Skeletal muscle tissue (tissue), 4 donors: ENCODE results near the gene CD6. TPM values are rescaled to one million over a fixed set of nuclear protein-coding genes. Genes with fewer than 3 reads are reported as not detected.

ENCODE experiments used
- H3K27ac ChIP-seq: one replicate; pipeline ENCODE4 v1.7.0; 2013; ENCODE audit warnings: mild to moderate bottlenecking, low read depth, low read length, inconsistent platforms
- H3K27me3 ChIP-seq, 3 donors: one replicate each; pipeline ENCODE4 v1.7.0; 2013; ENCODE audit warnings: low read length in 3 of 3; ENCODE audit not compliant: control insufficient read depth in 3 of 3, insufficient read depth in 3 of 3
- H3K36me3 ChIP-seq, 3 donors: one replicate each; pipeline ENCODE4 v1.7.0; 2013; ENCODE audit warnings: low read length in 3 of 3; ENCODE audit not compliant: control insufficient read depth in 3 of 3, insufficient read depth in 3 of 3
- H3K4me1 ChIP-seq, 3 donors: one replicate each; pipeline ENCODE4 v1.7.0; 2013; ENCODE audit warnings: low read length in 3 of 3, mild to moderate bottlenecking in 3 of 3; ENCODE audit not compliant: control insufficient read depth in 3 of 3, insufficient read depth in 3 of 3
- H3K4me3 ChIP-seq, 3 donors: one replicate each; pipeline ENCODE4 v1.7.0; 2013; ENCODE audit warnings: low read length in 3 of 3
- H3K9ac ChIP-seq, 3 donors: one replicate each; pipeline ENCODE4 v1.7.0; 2013; ENCODE audit warnings: low read length in 3 of 3, mild to moderate bottlenecking in 3 of 3, moderate library complexity in 2 of 3, low read depth in 1 of 3
- H3K9me3 ChIP-seq, 3 donors: one replicate each; pipeline ENCODE4 v1.7.0; 2013; ENCODE audit warnings: low read length in 3 of 3; ENCODE audit not compliant: control insufficient read depth in 3 of 3
- total RNA-seq: library from RNA; depleted of rRNA; stranded (reverse); fragments of >200 nt; gene quantifications from one replicate; pipeline ENCODE4 v1.2.3, GENCODE V29; 2014
- donor health status: Osteomylitis.

The CD6 gene
- total RNA-seq, 1 donor from 2014 or later: under 0.01 TPM

DNA sequence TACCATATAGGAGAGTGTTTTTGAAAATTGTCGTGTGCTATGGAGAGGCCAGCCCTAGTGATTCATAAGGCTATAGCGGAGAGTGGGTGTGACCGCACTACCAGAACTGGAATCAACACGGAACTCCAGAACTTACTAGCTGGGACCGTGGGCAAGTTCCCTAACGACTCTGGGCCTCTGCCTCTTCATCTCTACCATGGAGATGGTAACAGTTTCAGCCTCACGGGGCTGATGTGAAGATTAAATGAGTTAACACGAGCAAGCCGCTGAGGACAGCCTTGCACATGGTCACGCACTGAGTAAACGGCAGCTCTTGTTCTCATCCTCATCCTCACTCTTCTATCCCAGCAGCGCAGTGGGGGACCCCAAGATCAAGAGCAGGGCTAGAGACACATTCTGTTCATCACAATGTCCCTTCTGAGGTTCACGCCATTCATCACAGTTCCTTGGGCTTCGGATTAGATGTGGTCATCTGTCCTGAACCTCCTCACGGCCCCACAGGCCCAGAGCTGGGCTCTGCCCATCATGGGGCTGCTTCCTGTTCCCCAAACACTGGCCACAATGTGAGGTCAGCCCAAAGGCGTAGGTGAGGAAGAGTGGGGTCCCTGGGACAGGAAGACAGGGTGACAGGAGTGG, 83.6 kb downstream of the CD6 start:
- no peak overlapping the region for H3K9ac ChIP-seq
- no peaks in the 10 kb centered on the region for H3K9me3 ChIP-seq
- H3K4me3 ChIP-seq: no peak overlapping the region
- no peak overlapping the region for H3K27ac ChIP-seq
- peaks cover 0 to 6% (median 0%) of the 10 kb centered on the region in 3 donors for H3K4me1 ChIP-seq
- H3K27me3 ChIP-seq: peaks cover 0 to 9% (median 5%) of the 10 kb centered on the region in 3 donors
- no peaks in the 10 kb centered on the region for H3K36me3 ChIP-seq

DNA sequence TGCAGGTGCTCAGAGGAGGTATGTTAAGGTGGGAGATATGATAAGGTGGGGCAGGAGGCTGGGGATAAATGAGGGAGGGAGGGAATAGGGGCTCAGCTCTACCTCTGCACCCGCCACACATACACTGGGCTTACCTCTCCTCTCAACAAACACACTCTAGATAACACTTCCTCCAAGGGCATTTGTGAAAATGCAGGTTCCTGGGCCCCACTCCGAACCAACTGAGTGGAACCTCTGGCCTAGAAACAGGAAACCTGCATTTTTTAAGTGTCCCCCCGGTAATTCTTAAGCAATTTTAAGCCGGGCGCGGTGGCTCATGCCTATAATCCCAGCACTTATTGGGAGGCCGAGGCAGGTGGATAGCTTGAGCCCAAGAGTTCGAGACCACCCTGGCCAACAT, 84.3 kb downstream of the CD6 start:
- Histone ChIP-seq H3K36me3 (no peaks in the 10 kb centered on the region), H3K4me1 (peaks cover 0 to 6% (median 0%) of the 10 kb centered on the region in 3 donors), H3K9me3 (no peaks in the 10 kb centered on the region), H3K27me3 (peaks cover 0 to 9% (median 5%) of the 10 kb centered on the region in 3 donors), H3K27ac (no peak overlapping the region), H3K4me3 (no peak overlapping the region), H3K9ac (no peak overlapping the region)

DNA sequence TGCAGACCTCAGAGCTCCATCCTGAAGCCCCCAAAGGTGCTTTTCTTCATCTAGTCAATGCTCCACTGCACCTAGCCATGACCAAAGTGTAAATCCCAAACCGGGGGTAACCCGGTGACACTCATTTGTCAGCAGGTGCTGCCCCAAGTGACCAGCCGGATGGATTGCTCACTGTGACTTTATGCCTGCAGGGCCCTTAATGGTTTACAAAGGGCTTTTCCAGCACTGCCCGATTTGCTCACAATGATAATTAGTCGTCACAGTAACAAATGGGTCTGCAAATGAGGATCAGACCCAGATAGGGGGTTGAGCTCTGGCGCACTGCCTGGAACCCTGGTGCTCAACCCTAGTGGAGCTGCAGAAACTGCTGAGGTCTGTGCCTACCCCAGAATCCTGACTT, 85.1 kb downstream of the CD6 start:
- H3K36me3 ChIP-seq: no peaks in the 10 kb centered on the region
- peaks cover 0 to 6% (median 0%) of the 10 kb centered on the region in 3 donors for H3K4me1 ChIP-seq
- peaks cover 0 to 9% (median 5%) of the 10 kb centered on the region in 3 donors for H3K27me3 ChIP-seq
- H3K9ac ChIP-seq: no peak overlapping the region
- H3K27ac ChIP-seq: no peak overlapping the region
- no peak overlapping the region for H3K4me3 ChIP-seq
- H3K9me3 ChIP-seq: no peaks in the 10 kb centered on the region

DNA sequence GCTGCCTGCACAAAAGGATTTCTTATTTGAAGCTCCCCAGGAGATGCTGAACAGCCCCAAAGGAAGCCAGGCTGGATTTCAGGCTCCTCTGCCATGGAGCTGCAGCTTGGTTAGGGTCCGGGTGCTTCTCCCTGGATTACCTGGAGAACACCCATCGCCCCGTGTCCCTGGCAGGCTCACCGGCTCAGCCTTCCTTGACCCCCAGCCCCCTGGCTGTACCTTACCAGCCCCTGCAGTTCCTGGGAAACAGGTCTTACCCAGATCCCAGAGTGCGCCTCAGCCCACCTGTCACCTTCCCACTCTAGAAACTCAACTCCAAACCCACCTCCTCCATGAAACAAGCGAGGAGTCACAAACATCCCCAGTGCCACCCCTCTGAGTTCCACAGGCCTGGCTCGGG, 85.5 kb downstream of the CD6 start:
- Histone ChIP-seq H3K4me1 (peaks cover 0 to 5% (median 0%) of the 10 kb centered on the region in 3 donors), H3K4me3 (no peak overlapping the region), H3K27me3 (peaks cover 0 to 9% (median 5%) of the 10 kb centered on the region in 3 donors), H3K9ac (no peak overlapping the region), H3K27ac (no peak overlapping the region), H3K36me3 (no peaks in the 10 kb centered on the region), H3K9me3 (no peaks in the 10 kb centered on the region)

DNA sequence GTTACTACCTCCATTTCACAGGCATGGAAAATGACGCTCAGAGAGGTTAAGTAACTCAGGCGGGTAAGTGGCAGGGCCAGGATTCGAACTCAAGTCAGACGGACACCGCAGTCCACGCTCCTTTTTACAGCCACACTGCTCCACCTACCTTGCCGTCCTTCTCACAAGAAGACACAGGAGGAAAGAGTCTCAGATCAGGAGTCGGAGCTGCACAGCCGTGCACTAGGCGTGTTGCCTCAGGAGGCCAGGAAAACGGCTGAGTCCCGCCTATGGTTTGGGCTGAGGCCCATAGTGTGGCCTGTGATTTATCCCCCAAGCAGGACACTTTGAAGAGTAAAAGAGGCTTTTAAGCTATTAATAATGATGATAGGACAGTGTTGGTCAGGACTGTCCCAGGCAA, 86.1 kb downstream of the CD6 start:
- Histone ChIP-seq H3K9ac (no peak overlapping the region), H3K9me3 (no peaks in the 10 kb centered on the region), H3K36me3 (no peaks in the 10 kb centered on the region), H3K27me3 (peaks cover 0 to 5% (median 2%) of the 10 kb centered on the region in 3 donors), H3K4me3 (no peak overlapping the region), H3K4me1 (peaks cover 0 to 4% (median 0%) of the 10 kb centered on the region in 3 donors), H3K27ac (no peak overlapping the region)

DNA sequence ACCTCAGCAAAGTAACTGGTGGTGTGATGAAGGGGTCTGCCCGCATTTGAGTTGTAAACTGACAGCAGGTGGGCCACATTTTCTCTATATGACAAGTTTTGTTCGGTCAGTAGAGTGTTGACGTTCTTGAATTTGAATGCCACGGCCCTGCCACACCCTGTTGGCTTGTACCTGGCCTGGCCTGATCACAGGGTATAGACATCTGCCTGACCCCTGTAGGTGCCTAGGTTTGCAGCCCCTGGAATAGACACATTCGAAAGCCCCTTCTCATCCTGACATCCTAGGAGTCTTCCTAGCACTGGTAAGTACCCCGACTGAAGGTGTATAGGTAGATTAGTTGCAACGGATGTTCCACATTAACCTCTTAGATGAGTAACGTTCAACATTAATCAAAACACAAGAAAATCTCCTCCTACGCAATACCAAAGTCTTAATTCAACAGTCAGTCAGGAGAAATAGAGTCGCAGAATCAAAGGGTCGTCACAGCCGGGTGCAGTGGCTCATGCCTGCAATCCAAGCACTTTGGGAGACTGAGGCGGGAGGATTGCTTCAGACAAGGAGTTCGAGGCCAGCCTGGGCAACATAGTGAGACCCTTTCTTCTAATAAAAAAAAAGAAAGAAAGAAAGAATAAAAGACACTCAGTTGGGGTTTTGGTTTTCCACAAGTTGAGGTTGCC, 87.2 kb downstream of the CD6 start:
- H3K4me3 ChIP-seq: no peak overlapping the region
- no peaks in the 10 kb centered on the region for H3K36me3 ChIP-seq
- peaks cover 0 to under 1% (median 0%) of the 10 kb centered on the region in 3 donors for H3K4me1 ChIP-seq
- no peak overlapping the region for H3K27ac ChIP-seq
- H3K9me3 ChIP-seq: no peaks in the 10 kb centered on the region
- H3K9ac ChIP-seq: no peak overlapping the region
- no peaks in the 10 kb centered on the region for H3K27me3 ChIP-seq

DNA sequence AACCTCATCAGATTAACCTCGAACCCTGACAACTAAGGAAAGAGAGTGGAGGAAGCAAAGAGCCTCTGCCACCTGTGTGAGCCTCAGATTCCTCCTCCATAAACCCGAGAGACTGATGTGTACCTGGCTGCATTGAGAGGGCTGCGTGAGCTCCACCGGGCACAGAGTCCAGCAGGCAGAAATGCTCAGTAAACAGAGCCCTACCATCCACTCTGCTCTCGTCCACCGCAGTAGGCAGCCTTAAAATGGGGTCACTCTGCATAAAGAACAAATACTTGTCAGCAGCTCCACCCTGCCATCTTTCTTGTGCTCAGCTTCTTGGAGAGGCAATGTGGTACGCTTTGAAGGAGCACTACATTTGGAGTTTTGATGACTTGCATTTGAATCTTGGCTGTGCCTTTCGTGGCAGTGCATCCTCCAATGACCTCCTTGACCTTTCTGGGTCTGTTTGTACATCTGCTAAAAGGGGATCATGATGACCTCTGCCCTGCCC, 87.8 kb downstream of the CD6 start:
- H3K27me3 ChIP-seq: no peaks in the 10 kb centered on the region
- H3K4me3 ChIP-seq: no peak overlapping the region
- no peaks in the 10 kb centered on the region for H3K9me3 ChIP-seq
- H3K27ac ChIP-seq: no peak overlapping the region
- no peaks in the 10 kb centered on the region for H3K4me1 ChIP-seq
- H3K9ac ChIP-seq: no peak overlapping the region
- H3K36me3 ChIP-seq: no peaks in the 10 kb centered on the region

DNA sequence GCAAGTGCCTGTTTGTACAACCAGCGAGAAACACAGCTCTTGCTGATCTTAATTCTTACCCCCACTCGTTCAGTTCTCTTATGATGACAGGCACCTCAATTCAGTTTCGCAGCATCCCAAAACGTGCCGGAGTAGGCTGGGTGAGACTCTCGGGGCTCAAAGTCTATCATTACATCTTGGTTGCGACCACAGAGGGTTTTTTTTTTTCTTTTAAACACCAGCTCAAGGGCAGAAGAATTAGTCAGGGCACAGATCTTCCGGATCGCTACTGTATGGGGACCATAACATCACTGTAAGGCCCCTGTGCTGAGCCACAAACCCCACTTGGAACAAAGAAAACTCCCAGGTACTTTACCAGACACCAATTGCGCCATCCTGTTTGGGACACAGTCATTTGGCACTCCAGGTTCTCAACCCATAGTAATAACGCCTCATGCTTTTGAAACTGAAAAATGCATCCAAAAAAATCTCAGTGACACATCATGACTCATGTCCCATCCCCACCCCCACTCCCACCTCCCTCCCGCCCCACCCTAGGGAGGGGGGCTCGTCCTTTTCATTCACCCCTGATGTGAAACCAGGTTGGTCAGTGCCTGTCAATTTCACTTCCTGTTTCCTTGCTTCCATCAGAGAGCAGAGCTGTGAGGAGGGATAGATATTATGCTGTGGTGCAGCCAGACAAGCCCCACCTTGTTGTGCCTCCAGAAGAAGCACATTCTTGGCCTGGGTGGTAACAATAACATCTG, 89.8 kb downstream of the CD6 start:
- Histone ChIP-seq H3K27me3 (no peaks in the 10 kb centered on the region), H3K36me3 (no peaks in the 10 kb centered on the region), H3K4me3 (no peak overlapping the region), H3K9me3 (no peaks in the 10 kb centered on the region), H3K9ac (no peak overlapping the region), H3K27ac (no peak overlapping the region), H3K4me1 (no peaks in the 10 kb centered on the region)

DNA sequence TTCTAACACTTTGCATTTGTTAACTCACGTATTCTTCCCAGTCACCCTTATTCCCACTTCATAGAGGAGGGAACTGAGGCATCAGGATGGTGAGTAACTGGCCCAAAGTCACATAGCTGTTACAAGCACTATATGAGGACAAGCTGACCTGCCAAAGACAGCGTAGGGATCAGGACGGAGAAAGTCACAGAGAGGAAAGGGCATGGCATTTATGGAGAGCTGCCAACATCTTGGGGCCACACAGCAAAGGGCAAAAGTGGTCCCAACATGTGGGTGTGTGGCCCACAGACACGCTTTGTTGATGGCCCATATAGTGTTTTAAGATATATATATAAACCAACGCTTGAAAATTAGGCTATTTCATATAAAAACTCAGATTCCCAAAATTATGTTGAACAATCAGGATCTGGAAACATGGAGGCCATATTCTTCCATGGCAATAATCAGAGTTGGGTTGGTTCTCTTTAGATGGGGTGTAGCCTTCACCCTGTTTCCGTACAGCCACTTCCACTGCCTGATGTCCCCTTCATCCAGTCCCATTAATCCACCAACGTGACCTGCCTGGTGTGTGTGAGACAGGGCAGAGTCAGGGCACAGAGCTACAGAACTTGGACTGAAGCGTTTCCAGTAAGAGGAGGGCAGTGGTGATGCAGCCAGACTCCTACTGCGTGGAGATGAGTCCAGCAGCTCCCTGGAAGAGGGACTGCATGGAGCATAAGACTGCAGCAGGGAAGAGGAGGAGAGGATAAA, 90.9 kb downstream of the CD6 start:
- H3K27ac ChIP-seq: no peak overlapping the region
- H3K27me3 ChIP-seq: no peaks in the 10 kb centered on the region
- H3K36me3 ChIP-seq: no peaks in the 10 kb centered on the region
- no peak overlapping the region for H3K4me3 ChIP-seq
- H3K9me3 ChIP-seq: no peaks in the 10 kb centered on the region
- H3K4me1 ChIP-seq: no peaks in the 10 kb centered on the region
- H3K9ac ChIP-seq: no peak overlapping the region
